ENCODE results near the gene PDE8A.
A peak's percentile ranks its signal among the peaks of the same experiment; 100 is the strongest.
"Not testable (repeated sequence)": the region's sequence is repeated elsewhere in the genome, so short reads cannot be mapped to it uniquely, and the experiment has no call there.

Gene PDE8A

DNA sequence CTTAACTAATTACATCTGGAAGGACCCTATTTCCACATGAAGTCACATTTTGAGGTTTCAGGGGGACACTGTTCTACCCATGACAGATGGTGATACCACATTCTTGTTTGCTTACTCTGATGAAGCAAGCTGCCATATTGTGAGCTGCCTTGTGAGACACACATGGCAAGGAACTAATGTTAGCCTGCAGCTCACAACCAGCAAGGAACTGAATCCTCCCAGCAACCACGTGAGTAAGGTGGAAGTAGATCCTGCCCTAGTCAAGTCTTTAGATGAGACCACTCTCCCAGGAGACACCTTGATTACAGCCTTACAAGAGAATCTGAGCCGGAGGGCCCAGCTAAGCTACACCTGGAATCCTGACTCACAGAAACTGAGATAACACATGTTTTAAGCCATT lies 160.1 kb downstream of the PDE8A start:
- DNase-seq = no peak

DNA sequence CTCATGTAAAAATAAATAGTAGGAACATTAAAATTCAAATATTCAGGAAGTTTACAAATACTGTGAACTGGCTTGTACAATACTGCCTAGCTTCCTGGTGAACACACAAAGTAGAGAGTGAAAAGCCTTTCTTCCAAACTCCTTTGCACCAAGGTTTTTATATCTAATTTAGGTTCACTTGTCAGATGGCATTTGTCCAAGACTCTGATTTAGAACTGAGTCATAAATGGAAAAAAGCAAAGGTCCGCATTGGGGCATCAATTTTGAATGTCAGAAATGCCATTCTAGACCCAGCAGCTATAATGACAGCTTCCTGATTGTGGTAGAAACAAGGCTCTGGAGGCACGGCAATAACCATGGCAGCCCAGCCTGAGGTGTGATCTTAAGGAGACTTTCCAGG lies 160.7 kb downstream of the PDE8A start:
- no peak for DNase-seq

DNA sequence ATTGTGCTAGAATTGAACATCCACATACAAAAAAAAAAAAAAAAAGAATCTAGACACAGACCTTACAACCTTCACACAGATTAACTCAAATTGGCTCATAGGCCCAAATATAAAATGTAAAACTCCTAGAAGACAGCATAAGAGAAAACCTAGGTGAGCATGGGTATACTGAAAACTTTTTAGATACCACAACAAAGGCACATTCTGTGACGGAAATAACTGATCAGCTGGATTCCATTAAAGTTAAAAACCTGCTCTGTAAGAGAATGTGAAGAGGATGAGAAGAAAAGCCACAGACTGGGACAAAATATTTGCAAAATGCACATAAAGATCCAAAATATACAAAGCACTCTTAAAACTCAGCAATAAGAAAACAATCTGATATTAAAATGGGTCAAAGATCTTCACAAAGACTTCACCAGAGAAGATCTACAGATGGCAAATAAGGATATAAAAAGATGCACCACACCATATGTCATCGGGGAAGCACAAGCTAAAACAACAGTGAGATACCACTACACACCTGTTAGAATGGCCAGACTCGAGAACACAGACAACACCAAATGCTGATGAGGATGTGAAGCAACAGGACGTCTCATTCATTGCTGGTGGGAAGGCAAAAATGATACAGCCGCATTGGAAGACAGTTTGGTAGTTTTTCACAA lies 167.9 kb downstream of the PDE8A start:
- DNase-seq = no peak

DNA sequence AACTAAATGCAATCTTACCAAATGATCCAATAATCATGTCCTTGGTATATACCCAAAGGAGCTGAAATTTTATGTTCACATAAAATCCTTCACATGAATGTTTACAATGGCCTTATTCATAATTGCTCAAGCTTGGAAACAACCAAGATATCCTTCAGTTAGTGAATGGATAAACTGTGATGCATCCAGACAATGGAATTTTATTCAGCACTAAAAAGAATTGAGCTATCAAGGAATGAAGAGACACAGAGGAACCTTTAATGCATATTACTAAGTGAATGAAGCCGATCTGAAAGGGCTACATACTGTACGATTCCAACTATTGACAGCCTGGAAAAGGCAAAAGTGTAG lies 168.4 kb downstream of the PDE8A start:
- DNase-seq = no peak

DNA sequence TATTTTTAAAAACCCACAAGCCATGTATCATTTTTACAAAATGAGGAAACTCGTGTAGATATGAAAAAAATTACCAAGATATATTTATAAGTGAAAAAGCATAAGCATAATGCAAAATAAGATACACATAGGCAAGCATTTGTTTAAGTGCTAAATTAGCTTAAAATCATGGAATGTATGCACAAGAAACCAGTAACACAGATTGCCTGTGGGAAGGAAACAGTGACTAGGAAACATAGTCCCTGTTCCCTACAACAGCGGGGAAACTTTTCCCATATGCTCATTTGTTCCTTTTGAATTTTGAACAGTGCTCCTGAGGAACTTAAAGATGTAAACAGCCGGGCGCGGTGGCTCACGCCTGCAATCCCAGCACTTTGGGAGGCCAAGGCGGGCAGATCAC lies 169.5 kb downstream of the PDE8A start:
- DNase-seq = no peak

DNA sequence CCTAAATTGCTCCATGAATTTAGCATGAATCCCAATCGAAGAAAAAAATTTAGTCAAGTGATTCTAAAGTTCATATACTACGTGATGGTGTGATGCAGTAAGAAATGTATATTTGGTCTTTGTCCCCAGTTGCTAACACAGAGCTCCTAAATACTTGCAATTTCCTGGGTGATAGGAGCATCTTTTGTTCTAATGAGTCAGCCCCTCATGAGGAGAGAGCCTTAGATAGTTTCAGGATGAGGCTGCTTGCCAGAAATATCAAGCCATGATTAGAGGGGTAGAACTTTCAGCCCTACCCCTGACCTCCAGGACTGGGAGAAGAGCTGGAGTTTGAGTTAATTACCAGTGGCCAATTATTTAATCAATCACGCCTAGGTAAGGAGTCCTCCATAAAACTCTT lies 170.2 kb downstream of the PDE8A start:
- no peak for DNase-seq

DNA sequence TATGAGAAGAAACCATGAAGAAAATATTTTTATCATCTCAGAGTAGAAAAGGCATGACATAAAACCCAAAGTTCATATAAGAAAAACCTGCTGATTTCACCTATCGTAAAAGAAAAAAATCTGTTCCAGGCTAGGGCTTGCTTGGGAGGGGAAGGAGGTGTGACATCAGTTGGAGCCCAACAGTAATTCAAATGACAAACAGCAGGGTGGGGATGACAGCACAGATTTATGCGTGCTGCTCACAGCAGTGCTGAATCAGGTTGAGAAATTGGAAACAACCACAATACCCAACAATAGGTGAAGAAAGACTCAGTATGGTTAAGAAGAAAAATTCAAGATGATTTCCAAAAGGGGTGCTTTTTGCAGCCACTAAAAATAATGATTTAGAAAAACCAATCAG lies 172.4 kb downstream of the PDE8A start:
- DNase-seq = no peak

DNA sequence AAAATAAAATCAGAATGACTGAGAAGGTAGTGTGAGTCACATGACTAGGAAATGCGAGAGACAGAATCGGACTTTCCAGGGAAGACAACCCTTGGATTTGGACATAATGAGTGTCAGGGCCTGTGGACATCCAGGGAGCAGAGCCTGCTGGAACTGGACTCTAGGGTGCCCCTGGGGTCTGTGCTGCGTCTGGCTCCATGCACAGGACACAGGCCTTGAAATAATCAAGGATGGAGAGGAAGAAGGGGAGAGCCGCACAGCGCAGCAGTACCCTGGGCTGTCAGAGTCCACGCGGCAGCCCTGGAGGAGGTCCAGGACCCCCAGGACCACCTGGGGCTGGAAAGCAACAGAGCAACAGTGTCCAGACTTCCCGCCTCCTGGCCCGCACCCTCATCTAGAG lies 173.7 kb downstream of the PDE8A start:
- DNase-seq = no peak

DNA sequence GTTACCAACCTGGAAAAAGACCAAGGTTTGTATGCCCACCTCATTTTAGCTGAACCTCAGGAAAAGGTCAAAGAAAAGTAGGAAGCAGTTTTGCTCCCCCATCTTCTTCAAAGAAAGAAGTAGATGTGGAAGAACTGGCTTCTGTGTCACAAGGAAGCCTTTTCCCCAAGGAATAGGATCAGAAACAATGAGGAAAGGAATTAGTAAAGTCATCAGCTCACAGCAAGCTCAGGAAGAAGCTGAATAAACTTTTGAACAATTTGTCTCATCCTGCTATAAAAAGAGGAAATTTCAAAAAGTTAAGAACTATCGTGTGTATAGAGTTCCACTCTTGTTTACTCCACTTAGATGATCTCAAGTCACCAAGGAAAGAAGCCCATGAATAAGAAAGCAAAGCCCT lies 174.2 kb downstream of the PDE8A start:
- no peak for DNase-seq

DNA sequence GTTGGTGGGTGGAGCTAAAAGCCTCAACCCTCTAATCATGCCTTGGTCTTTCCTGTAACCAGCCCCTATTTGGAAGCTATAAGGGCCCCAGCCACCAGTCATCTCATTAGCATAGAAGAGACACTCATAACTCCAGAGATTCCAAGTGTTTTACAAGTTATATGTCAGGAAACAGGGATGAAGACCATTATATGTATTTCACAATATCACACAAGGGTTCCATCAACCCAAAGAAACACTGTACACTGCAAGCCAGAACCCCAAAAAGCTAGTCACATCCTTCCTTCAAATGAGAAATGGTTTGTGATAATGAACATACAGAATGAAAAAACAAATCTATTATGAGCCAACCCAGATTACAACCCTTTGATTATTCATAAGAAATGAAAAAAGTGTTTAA lies 175.7 kb downstream of the PDE8A start:
- no peak for DNase-seq

DNA sequence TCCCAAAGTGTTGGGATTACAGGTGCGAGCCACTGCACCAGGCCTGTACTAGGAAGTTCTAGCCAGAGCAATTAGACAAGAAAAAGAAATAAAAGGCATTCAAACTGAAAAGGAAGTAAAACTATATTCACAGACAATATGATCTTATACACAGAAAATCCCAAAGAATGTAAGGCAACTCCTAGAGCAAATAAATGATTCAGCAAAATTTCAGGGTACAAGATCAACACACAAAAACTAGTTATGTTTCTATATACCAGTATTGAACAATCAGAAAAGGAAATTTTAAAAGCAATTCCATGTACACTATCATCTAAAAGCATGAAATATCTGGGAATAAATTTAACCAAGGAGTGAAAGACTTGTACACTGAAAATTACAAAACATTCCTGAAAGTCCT lies 180.6 kb downstream of the PDE8A start:
- DNase-seq = no peak

DNA sequence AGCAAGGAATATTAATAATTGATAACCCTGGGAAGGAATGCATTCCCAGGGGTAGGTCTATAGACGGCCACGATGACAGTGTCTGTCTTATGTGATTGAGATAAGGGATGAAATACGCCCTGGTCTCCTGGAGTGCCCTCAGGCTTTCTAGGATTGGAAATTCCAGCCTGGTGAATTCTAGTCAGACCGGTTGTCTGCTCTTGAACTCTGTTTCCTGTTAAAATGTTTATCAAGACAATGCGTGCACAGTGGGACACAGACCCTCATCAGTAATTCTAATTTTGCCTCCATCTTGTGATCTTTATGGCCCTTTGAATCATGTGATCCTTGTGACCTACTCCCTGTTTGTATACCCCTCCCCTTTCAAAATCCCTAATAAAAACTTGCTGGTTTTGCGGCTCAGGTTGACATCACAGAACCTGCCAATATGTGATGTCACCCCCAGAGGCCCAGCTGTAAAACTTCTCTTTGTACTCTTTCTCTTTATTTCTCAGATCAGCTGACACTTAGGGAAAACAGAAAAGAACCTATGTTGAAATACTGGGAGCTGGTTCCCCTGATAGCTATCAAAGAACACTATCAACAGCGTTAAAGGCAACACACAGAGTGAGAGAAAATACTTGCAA lies 183.3 kb downstream of the PDE8A start:
- no peak for DNase-seq

DNA sequence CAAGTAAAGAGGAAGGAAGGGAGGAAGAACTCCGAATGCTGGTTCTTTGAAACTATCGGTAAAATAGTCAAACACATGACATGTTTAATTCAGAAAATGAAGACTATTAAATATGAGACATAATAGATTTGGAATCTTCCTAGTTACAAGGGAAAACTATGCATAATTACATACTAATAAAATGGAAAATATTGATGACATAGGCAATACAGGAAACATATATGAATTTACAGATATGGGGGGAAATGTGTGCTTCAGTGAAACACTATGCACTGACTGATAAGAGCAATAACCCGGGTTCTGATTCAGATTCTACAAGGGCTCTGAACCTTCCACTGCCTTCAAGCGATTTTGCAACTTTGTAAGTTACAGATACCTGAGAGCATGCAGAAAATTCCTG lies 185.9 kb downstream of the PDE8A start:
- DNase-seq = no peak

DNA sequence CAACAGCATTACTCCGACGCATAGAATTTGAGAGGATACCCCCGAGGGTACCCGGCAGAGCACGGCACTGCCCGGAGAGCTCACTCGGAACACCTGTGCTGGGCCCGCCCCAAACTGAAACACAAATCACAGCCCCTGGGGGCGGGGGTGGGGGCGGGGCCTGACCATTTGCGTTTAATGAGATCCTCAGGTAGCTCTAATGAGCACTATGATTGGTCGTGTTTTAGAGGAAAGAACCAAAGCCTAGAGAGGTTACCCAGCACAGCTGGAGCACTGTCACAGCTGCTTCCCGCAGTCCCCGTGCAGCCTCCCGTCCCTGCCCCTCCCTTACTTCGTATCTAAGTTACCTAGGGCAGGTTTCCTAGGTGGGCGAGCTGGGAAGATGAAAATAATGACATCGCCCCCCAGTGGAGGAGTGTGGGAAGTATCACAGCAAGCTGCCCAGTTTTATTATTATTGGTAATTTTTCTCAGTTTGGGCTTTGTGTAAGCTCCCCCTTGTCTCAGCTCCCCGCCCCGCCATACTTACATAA lies 187.1 kb downstream of the PDE8A start:
- DNase-seq = no peak

DNA sequence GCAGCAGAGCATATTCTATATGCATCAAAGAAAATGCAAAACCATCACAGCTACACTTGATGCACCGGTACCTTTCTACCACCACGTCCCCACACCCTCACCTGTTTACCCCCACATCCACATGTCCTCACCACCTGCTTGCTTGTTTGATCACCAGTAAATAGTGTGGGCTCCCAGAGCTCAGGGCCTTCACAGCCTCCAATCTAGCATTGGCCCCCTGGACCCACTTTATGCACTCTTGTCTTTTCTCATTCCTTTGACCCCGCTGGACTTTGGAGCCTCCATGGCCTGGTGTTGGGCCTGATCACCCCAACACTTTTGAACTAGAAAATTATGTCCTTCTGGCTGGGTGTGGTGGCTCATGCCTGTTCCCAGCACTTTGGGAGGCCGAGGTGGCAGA lies 190.1 kb downstream of the PDE8A start:
- DNase-seq = no peak

DNA sequence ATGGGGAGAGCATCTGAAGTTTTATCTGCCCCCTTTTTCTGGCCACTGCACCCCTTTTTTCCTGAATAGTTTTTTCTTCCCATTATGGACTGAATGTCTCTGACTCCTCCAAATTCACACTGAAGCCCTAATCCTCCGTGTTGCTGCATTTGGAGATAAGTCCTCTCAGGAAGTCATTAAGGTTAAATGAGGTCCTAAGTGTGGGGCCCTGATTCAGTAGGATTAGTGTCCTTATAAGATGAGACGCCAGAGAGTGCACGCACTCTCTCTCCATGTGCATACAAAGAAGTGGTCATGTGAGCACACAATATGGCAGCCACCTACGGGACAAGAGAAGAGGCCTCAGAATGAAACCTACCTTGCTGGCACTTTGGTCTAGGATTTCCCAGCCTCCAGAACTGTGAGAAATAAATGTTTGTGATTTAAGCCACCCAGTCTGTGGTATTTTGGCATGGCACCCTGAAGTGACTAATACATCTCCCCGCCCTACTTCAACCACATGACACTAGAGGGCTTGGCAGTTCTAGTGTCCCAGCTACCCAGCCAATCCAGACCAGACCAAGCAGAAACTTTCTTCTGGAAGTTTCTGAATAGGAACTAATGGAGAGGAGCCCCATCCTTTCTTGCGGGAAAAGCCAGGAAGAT lies 191.3 kb downstream of the PDE8A start:
- DNase-seq = no peak

DNA sequence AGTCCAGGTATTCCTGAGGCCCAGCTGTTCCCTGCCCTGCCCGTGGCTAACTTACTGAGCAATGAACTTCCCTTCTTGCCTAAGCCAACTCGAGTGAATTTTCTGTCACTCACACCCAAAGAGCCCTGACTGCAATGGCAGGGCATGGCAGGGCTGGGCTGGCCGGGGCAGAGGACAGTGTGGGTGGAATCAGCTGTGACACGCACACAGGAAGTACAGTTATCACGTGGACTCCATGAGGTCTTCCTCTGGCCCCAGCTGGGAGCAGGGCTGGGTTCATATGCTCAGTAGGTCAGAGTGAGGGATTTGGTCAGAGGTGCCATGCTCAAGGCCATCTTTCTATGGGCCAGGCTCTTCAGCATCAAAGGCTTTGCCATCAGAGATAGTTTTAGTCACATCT lies 192.0 kb downstream of the PDE8A start:
- DNase-seq = not testable (repeated sequence)

DNA sequence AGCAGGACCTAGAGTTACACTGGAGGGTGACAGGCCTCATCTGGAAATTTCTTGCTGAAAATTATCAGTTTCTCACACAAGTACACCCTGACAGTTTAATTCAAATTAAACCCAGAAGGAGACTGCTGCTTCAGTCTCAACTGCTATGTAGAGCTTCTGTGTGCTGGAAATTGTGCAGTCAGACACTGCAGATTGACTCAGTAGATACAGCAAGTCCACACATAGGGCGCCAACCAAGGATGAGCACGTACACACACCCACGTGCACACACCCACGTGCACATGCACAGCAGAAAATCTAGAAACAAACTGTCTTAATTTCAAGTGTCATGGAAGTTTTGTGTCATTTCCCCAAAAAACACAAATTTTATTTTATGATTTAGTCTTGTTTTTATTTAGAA lies 192.9 kb downstream of the PDE8A start:
- DNase-seq = no peak

DNA sequence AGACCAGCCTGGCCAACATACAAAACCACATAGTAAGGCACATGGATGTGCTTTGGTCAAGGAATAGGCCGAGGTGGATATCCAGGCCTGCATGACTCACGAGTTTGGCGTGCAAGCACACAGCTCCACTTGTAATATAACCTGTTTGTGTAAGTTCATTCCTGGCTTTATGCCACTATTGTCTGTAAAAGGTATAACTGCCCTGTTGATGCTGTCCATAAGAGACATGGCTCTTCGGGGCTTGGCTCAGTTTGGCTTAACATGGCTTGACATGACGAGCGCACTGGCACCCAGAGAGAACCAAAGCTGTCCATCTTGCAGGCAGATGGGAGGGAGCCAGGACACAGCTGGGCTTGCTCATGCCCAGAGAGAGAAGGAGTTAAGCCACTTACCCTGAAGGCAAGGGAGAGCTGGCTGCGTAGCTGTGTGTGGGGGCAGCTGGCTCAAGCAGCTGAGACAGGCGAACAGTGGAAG lies 195.4 kb downstream of the PDE8A start:
- DNase-seq = peak; percentile 64

DNA sequence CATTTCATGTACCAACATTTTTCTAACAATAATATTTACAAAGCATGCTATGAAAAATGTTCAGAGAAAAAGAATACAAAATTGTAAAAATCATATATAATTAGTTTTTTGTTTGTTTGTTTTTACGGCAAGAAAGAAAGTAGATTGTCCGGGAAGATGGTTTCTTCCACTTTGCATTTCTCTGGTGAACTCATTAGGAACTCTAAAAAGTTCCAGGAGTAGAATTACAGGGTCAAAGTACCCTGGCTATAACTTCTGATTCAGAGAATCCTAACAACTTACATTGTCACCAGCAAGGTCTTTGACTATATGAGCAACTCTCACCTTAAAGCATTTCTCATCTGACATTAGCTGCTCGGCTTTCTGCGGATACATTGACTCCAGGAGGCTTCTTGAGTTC lies 196.7 kb downstream of the PDE8A start:
- no peak for DNase-seq

DNA sequence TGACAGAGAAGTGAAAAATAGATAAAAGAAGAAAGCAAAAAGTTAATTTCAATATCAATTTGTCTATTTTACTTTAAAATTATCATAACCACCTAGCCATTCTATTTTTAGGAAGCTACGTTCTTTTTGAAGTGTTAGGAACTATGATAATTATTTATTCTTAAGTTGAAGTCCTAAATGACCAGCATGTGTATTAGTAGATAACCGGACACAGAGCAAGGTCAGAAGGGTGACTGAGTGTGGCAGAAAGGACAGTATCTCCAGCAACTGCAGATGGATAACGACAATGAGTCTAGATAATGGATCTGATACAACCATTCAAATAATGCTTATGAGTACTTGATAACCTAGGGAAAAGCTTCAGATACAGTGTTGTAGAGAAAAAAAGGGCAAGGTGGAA lies 198.0 kb downstream of the PDE8A start:
- no peak for DNase-seq

DNA sequence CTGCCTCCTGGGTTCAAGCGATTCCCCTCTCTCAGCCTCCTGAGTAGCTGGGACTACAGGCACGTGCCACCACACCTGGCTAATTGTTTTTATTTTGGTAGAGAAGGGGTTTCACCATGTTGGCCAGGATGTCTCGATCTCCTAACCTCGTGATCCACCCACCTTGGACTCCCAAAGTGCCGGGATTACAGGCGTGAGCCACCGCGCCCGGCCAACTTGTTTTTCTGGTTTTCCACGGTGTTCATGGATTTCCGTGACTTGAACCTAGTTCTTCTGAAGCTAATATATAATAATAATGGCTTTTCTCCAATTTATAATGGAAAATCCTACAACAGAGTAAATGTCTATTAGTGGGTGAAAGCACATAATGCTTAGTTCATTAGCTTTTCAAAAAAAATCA lies 203.7 kb downstream of the PDE8A start:
- DNase-seq = not testable (repeated sequence)

DNA sequence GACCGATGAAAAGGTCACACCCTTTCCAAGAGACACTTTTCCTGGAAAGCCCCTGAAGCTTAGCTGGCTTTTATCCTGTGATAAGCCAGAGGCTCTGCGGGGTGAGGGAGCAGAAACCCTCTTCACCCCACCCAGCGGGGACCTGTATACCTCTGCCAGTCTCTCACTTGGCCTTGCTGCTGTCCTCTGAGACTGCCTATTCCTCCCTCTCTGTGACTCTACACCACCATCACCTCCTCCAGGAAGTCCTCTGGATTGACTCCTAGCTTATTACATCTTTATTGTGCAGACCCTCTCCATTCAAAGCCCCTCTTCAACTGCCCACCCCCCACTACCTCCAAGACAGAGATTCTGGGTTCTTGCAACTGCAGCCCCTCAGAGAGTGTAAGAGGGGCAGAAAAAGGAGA lies 206.5 kb downstream of the PDE8A start:
- not testable (repeated sequence) for DNase-seq
